Activated CD4-positive, alpha-beta T cell treated with anti-CD3 and anti-CD28 coated beads for 36 hours (primary cell): ENCODE results near the gene MTSS2. TPM values are rescaled to one million over a fixed set of nuclear protein-coding genes. Genes with fewer than 3 reads are reported as not detected.

Source experiments
- ATAC-seq: fragments of 200-7000 bp; cut with Tn5 transposase; one replicate; pipeline ENCODE4 v1.10.0; 2021; ENCODE audit warnings: mild to moderate bottlenecking, moderate library complexity
- CTCF ChIA-PET: fragments of 350-600 bp; sonication (Branson Sonifier 250); formaldehyde crosslinking; loops from one replicate; lab custom pipeline; 2021; ENCODE audit warnings: antibody characterized with exemption; lab: Charles Lee
- POLR2A ChIA-PET: fragments of 350-600 bp; sonication (Branson Sonifier 250); formaldehyde crosslinking; loops from one replicate; lab custom pipeline; 2021; ENCODE audit warnings: antibody characterized with exemption, inconsistent platforms; lab: Charles Lee
- DNase-seq: peaks from one replicate; pipeline ENCODE4 v3.0.0-alpha.2; 2020
- H3K27ac Mint-ChIP-seq: one replicate; pipeline ENCODE4 v1.8.0; 2021; ENCODE audit warnings: mixed read lengths
- H3K27me3 Mint-ChIP-seq: one replicate; pipeline ENCODE4 v1.8.0; 2021; ENCODE audit warnings: mixed read lengths
- H3K36me3 Mint-ChIP-seq: one replicate; pipeline ENCODE4 v1.8.0; 2021; ENCODE audit warnings: low read depth, mixed read lengths
- H3K4me1 Mint-ChIP-seq: one replicate; pipeline ENCODE4 v1.8.0; 2021; ENCODE audit warnings: mixed read lengths
- H3K4me3 Mint-ChIP-seq: one replicate; pipeline ENCODE4 v1.8.0; 2021; ENCODE audit warnings: mild to moderate bottlenecking, moderate library complexity, mixed read lengths
- H3K9me3 Mint-ChIP-seq: one replicate; pipeline ENCODE4 v1.8.0; 2021; ENCODE audit warnings: low read depth, mixed read lengths
- intact Hi-C, 2 experiments: fragments of 100-400 bp; cut with DNase I in 1 of 2; cut with micrococcal nuclease in 1 of 2; formaldehyde crosslinking; loops; one replicate each; pipeline versions ENCODE4 v1.14.2 to v1.15.1; 2022 to 2024; cut with DNase I, micrococcal nuclease
- total RNA-seq, 2 experiments: library from RNA; stranded (reverse); gene quantifications; one replicate each; pipeline ENCODE4 v1.2.3, GENCODE V29; 2021

The MTSS2 gene
- total RNA-seq, 2 experiments from 2014 or later: 1.6 to 3.5 TPM

DNA sequence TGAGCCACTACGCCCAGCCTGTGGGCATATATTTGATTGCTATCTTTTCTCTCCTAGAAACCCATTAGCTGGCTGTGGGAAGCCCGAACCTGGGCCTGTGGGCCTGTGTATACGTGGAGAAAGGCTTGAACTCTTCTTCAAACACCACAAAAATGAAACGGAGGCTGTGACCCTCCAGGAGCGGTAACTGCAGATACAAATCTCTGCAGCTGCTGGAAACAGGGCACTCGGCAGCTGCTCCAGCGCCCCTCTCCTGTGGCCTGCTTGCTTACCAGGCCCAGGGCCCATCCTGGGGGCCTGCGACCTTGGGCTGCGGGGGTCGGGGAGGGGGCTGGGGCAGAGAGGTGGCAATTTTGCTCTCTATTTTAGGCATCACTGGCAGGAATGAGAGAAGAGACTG lies 28.0 kb upstream of the MTSS2 start:
- Mint-ChIP-seq H3K9me3 (no peaks in the 10 kb centered on the region), H3K4me1 (no peaks in the 10 kb centered on the region), H3K27ac (no peak overlapping the region), H3K27me3 (no peaks in the 10 kb centered on the region), H3K36me3 (no peaks in the 10 kb centered on the region), H3K4me3 (no peak overlapping the region)
- ATAC-seq: no peak
- no peak for DNase-seq
- intact Hi-C loops: no loop called here
- CTCF ChIA-PET: interaction anchor here (0.6 to 0.9 kb wide), 2 partner anchors 25 to 784 kb away, joined by 3 to 4 read pairs; no protein-coding TSS in a partner anchor
- POLR2A ChIA-PET: no interaction called here

DNA sequence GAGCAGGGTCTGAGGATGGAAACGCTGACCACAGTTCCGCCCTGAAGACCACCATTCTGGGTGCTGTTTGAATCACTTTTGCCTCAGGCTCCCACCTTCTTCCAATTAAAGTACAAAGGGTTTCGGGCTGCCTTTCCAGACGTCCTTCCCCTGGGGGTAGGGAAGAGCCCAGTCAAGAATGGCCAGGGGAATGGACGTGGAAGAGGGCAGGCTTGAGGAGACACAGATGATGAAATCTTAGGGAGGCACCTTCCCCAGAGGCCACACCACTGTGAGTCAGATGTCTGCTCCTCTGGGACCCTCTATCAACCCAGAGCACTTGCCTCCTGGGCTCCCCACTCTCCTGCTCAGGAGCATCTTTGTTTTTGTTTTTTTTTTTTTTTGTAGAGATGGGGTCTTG lies 27.5 kb upstream of the MTSS2 start:
- CTCF ChIA-PET: interaction anchor here (0.9 kb wide), 1 partner anchor 25 kb away, joined by 4 read pairs; no protein-coding TSS in a partner anchor

GRCh38 chr16:70712942-70713341 lies 27.1 kb upstream of the MTSS2 start:
- no peaks in the 10 kb centered on the region for H3K36me3 Mint-ChIP-seq
- no peak for DNase-seq
- no peak overlapping the region for H3K27ac Mint-ChIP-seq
- POLR2A ChIA-PET: no interaction called here
- no peaks in the 10 kb centered on the region for H3K27me3 Mint-ChIP-seq
- intact Hi-C loops: no loop called here
- H3K4me1 Mint-ChIP-seq: no peaks in the 10 kb centered on the region
- ATAC-seq: no peak
- no peaks in the 10 kb centered on the region for H3K9me3 Mint-ChIP-seq
- CTCF ChIA-PET: interaction anchor here (0.9 kb wide), 1 partner anchor 26 kb away, joined by 4 read pairs; no protein-coding TSS in a partner anchor
- H3K4me3 Mint-ChIP-seq: no peak overlapping the region

More for the DNA sequence above, 27.5 kb upstream of the MTSS2 start:
- no peak overlapping the region for H3K4me3 Mint-ChIP-seq
- no peaks in the 10 kb centered on the region for H3K4me1 Mint-ChIP-seq
- intact Hi-C loops: no loop called here
- no peaks in the 10 kb centered on the region for H3K9me3 Mint-ChIP-seq
- H3K36me3 Mint-ChIP-seq: no peaks in the 10 kb centered on the region
- no peak for DNase-seq
- H3K27me3 Mint-ChIP-seq: no peaks in the 10 kb centered on the region
- POLR2A ChIA-PET: no interaction called here
- ATAC-seq: no peak
- H3K27ac Mint-ChIP-seq: no peak overlapping the region

- Mint-ChIP-seq H3K4me1 (no peaks in the 10 kb centered on the region), H3K27ac (no peak overlapping the region), H3K4me3 (no peak overlapping the region), H3K9me3 (no peaks in the 10 kb centered on the region), H3K27me3 (no peaks in the 10 kb centered on the region), H3K36me3 (no peaks in the 10 kb centered on the region)
- ATAC-seq: no peak
- DNase-seq: no peak
- intact Hi-C loops: no loop called here
- POLR2A ChIA-PET: no interaction called here
- CTCF ChIA-PET: no interaction called here
Observed at GRCh38 chr16:70712359-70712758, 26.5 kb upstream of the MTSS2 start.

GRCh38 chr16:70711211-70712031 lies 25.6 kb upstream of the MTSS2 start:
- ChIA-PET POLR2A (no interaction called here), CTCF (no interaction called here)
- no peak overlapping the region for H3K4me3 Mint-ChIP-seq
- intact Hi-C loops: no loop called here
- DNase-seq (no peak), ATAC-seq (no peak)
- no peaks in the 10 kb centered on the region for H3K27me3 Mint-ChIP-seq
- H3K4me1 Mint-ChIP-seq: no peaks in the 10 kb centered on the region
- H3K9me3 Mint-ChIP-seq: no peaks in the 10 kb centered on the region
- no peak overlapping the region for H3K27ac Mint-ChIP-seq
- no peaks in the 10 kb centered on the region for H3K36me3 Mint-ChIP-seq

DNA sequence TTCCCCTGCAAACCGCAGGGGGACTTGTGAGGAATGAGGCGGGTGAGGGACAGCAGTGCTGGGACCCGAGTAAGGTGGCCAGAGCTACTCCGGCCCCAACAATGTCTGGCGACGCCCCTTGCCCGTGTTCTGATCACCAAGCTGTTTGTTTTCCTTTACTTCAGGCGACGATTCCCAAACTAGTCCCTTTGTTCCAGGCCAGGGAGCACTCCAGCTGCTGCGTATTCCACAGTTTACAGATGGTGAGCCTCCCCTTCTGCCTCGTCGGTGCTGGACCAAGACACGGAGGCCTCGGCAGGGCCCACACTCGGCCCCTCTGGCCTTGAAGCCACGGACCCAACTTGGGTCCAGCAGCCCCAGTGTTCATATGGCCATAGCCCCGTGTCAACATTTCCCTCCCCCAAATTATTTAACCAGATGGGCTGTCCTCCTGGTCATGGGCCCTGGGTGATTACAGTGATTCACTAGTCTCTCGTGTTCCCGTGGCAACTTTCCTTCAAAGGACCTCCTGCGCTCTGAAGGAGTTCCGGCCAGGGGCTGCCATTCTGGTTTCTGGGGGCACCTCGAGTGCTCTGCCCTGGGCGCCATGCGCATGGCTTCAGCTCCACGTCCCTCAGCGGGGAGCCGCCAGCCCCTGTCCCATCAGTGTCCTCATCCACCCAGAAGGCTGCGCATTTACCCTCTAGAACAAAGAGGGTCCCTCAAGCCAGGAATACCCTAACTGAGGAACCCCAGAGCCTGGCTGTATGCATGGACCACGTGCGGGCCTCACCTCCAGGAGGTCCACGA lies 24.8 kb upstream of the MTSS2 start:
- Mint-ChIP-seq H3K27ac (no peak overlapping the region), H3K27me3 (no peaks in the 10 kb centered on the region), H3K4me3 (no peak overlapping the region), H3K9me3 (no peaks in the 10 kb centered on the region), H3K4me1 (no peaks in the 10 kb centered on the region), H3K36me3 (no peaks in the 10 kb centered on the region)
- no peak for DNase-seq
- CTCF ChIA-PET: no interaction called here
- POLR2A ChIA-PET: no interaction called here
- ATAC-seq: no peak
- intact Hi-C loops: no loop called here

DNA sequence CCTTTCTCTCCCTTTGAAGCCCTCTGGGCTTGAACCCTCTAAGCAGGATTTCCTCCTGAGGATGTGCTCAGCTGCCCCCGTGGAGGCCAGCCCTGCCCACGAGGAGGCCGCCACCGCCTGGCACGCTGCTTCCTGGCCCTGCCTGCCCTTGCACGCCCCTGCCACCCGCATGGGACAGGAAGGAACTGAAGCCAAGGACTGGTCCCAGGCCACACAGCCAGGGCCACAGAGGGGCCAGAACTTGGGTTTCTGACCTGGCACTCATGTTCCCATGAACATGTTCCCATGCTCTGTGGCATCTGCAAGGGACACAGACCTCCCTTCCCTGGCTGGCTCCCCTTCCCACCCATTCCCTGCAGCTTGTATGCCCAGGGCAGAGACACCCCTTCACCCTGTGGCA lies 24.1 kb upstream of the MTSS2 start:
- ChIA-PET POLR2A (no interaction called here), CTCF (no interaction called here)
- H3K4me1 Mint-ChIP-seq: no peaks in the 10 kb centered on the region
- H3K27me3 Mint-ChIP-seq: no peaks in the 10 kb centered on the region
- H3K4me3 Mint-ChIP-seq: no peak overlapping the region
- no peaks in the 10 kb centered on the region for H3K36me3 Mint-ChIP-seq
- ATAC-seq: no peak
- no peak for DNase-seq
- H3K27ac Mint-ChIP-seq: no peak overlapping the region
- intact Hi-C loops: no loop called here
- no peaks in the 10 kb centered on the region for H3K9me3 Mint-ChIP-seq

DNA sequence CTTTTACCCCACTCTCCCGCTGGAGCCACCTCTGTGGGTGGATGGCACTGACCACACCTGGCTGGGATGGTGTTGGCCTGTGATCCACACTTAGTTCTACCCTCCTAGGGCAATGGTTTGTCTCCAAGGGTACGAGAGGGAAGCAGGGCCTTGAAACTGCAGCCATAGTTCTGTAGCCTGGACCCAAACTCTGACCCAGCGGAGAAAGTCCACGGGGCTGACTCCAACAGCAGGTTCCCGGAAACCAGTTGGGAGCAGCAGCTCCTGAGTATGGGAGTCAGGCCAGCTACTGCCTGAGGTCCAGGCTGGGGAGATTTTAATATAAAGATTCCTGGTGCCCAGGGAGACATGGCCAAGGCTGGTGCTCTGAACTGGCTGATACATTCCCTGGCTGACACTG lies 23.6 kb upstream of the MTSS2 start:
- ATAC-seq: no peak
- Mint-ChIP-seq H3K4me1 (no peaks in the 10 kb centered on the region), H3K9me3 (no peaks in the 10 kb centered on the region), H3K36me3 (no peaks in the 10 kb centered on the region), H3K4me3 (no peak overlapping the region), H3K27ac (no peak overlapping the region), H3K27me3 (no peaks in the 10 kb centered on the region)
- DNase-seq: no peak
- intact Hi-C loops: no loop called here
- POLR2A ChIA-PET: interaction anchor here (0.6 kb wide), 1 partner anchor 114 kb away, joined by 3 read pairs; no protein-coding TSS in a partner anchor
- CTCF ChIA-PET: no interaction called here

GRCh38 chr16:70708366-70709246 lies 22.8 kb upstream of the MTSS2 start:
- no peaks in the 10 kb centered on the region for H3K9me3 Mint-ChIP-seq

GRCh38 chr16:70706948-70707465 lies 21.2 kb upstream of the MTSS2 start:
- no peak for DNase-seq
- H3K27ac Mint-ChIP-seq: no peak overlapping the region
- no peaks in the 10 kb centered on the region for H3K36me3 Mint-ChIP-seq
- ChIA-PET CTCF (no interaction called here), POLR2A (no interaction called here)
- H3K4me3 Mint-ChIP-seq: no peak overlapping the region
- intact Hi-C loops: no loop called here
- H3K27me3 Mint-ChIP-seq: no peaks in the 10 kb centered on the region
- H3K4me1 Mint-ChIP-seq: no peaks in the 10 kb centered on the region
- no peak for ATAC-seq
- H3K9me3 Mint-ChIP-seq: no peaks in the 10 kb centered on the region

More at GRCh38 chr16:70708366-70709246, 22.8 kb upstream of the MTSS2 start:
- DNase-seq (no peak), ATAC-seq (no peak)
- H3K27ac Mint-ChIP-seq: no peak overlapping the region
- POLR2A ChIA-PET: no interaction called here
- H3K36me3 Mint-ChIP-seq: no peaks in the 10 kb centered on the region
- H3K4me1 Mint-ChIP-seq: no peaks in the 10 kb centered on the region
- no peaks in the 10 kb centered on the region for H3K27me3 Mint-ChIP-seq
- CTCF ChIA-PET: no interaction called here
- intact Hi-C loops: no loop called here
- no peak overlapping the region for H3K4me3 Mint-ChIP-seq

- H3K4me3 Mint-ChIP-seq: no peak overlapping the region
- H3K27ac Mint-ChIP-seq: no peak overlapping the region
- DNase-seq: no peak
- ATAC-seq: no peak
- H3K27me3 Mint-ChIP-seq: no peaks in the 10 kb centered on the region
- H3K4me1 Mint-ChIP-seq: no peaks in the 10 kb centered on the region
- POLR2A ChIA-PET: no interaction called here
- no peaks in the 10 kb centered on the region for H3K36me3 Mint-ChIP-seq
- intact Hi-C loops: no loop called here
- H3K9me3 Mint-ChIP-seq: no peaks in the 10 kb centered on the region
- CTCF ChIA-PET: no interaction called here
Observed at GRCh38 chr16:70705056-70705455, 19.2 kb upstream of the MTSS2 start.
